Activated CD4-positive, CD25-positive, alpha-beta regulatory T cell treated with anti-CD3 and anti-CD28 coated beads, Interleukin-2, amount 50 U/mL, for 16 hours (primary cell): Measurements from ENCODE around the gene CCL4L2.
"Not testable (repeated sequence)": the region's sequence is repeated elsewhere in the genome, so short reads cannot be mapped to it uniquely, and the experiment has no call there.

Experiments
- DNase-seq: peaks from one replicate; pipeline ENCODE4 v3.0.0-alpha.2; 2020; ENCODE audit warnings: low read depth, low spot score

CCL4L2 gene

DNA sequence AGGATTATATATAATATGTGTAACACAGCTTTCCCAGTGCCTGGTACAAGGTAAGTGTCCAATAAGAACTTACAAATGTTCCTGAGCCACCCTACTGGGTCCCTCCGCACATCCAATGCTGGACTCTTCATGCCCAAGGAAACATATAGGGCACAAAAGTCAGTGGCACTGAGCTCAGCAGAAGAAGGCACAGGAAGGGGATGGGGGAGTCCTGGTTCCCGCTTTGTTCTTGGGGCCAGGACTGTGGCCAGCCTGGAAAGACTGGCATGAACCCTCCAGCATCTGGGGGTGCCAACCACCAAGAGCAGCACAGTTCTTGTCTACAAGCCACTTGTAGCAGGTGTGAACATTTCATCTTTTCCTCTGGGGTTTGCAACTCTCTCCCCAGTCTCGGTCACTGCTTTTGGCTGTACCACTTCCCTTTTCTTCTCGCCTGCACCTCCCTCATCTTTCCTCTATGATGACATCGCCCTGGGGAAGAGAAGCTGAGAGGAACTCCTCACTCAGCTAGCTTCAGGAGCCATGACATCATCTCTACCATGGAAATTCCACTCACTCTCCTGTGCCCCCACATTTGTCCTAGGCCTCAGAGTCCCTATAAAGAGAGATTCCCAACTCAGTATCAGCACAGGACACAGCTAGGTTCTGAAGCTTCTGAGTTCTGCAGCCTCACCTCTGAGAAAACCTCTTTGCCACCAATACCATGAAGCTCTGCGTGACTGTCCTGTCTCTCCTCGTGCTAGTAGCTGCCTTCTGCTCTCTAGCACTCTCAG is at the start of gene CCL4L2:
Gene CCL4L2, plus strand, starts transcription at position 625 of the 773 bp plus-strand sequence.
- not testable (repeated sequence) for DNase-seq

- DNase-seq: not testable (repeated sequence)
These were observed 42.0 kb upstream of the CCL4L2 start for GRCh38 chr17:36168836-36169235.

- not testable (repeated sequence) for DNase-seq
These were observed 34.3 kb upstream of the CCL4L2 start, which contains the start of gene TBC1D3B for GRCh38 chr17:36176536-36176935. TBC1D3B (minus strand) TSS chr17:36176636; CDS start chr17:36175050, 1,586 bp downstream.

GRCh38 chr17:36181446-36182175 is 29.3 kb upstream of the CCL4L2 start:
- DNase-seq: not testable (repeated sequence)

GRCh38 chr17:36182176-36183000 is 28.5 kb upstream of the CCL4L2 start:
- DNase-seq: no peak

DNA sequence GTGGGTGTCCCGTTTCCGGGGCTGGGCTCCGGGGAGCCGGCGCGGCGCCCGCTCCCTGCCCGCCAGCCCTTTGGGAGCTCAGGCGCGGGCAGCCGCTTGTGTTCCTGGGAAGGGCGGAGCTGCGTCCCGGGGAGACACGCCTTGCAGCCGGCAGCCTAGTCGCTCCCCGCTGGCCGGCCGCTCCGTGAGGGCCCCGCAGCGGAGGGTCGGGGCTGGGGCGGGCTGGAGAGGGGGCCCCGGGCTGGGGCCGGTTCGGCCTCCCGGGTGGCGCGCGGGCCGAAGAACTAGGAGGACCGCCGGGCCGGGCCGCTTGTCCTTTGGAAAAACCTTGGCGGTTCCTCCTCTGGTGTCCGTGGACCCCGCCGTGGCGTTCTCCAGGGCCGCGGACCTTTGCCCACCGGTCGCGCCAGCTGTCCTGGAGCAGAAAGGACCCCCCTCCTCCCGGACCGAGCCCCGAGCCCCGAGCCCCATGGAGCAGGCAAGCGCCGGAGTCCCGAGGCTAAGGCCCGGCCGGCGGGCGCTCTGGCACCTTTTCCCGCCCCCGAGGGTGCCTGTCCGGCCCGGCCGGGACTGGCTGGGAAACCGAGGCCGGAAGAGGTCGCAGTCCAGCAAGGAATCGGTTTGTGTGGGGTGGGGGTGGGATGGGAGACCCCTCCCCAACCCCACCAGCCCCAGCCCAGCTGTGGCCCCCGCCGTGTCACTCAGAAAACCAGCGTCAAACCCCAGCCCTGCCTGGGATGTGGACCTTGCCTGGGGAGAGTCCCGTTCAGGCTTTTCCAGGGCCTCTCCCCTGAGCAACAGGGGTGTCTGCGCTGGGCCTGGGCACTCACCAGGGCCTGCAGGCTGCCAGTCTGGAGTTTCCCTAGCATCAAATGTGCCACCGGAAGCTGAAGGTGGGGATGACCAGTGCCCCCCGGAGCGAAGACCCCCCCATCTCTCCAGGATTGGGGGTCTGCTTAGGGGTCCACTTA is 27.6 kb upstream of the CCL4L2 start:
- DNase-seq: no peak

- no peak for DNase-seq
These were observed 26.7 kb upstream of the CCL4L2 start for GRCh38 chr17:36184023-36184765.

DNA sequence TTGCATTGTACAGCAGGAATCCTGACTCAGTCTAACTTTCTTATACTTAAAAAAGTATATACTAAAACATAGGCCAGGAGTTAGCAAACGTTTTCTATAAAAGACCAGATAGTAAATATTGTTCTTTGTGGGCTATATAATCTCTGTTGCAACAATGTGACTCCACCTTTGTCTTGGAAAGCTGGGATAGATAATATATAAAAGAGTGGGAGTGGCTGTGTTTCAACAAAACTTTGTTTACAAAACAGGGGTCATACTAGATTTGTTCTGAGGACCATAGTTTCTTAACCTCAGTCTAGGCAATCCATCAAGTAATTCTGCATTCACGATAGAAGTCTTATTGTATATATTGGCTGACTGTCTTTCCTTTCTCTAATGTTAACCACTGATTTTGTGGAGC is 25.4 kb upstream of the CCL4L2 start:
- no peak for DNase-seq

GRCh38 chr17:36186810-36187763 is 23.8 kb upstream of the CCL4L2 start:
- not testable (repeated sequence) for DNase-seq

DNA sequence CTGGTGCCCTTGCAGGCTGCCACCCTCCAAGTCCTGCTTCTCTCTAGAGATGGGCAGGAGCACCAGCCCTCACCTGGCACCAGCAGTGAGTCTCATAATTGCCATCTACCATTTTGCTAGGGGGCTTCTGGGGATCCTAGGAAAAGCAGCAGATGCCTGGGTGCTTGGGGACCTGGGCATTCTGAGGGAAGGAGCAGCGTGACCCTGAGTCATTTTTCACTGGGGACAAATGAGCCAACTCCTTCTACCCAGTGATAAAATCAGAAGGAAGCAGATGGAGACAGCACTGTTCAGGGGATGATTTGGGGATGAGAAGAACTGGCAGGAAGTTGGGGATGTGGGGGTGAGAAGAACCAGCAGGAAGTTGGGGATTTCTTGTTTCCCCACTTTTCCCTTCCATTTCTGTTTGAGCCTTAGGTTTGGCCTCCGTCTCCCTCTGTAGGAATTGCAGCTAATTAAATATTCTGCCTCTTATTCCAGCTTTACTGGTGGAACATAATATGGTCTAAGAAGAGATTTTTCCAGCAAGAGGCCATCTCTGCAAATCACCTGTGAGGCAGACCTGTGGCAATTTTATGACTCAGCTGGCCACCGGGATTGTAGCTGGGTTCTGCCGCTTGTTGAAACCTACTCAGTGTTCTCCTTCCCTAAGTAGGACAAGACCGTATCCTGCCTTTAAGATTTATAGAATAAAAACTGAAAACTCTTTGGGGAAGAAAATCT is 22.8 kb upstream of the CCL4L2 start:
- DNase-seq: not testable (repeated sequence)

GRCh38 chr17:36188891-36189306 is 22.0 kb upstream of the CCL4L2 start:
- DNase-seq: no peak

GRCh38 chr17:36189993-36190392 is 20.9 kb upstream of the CCL4L2 start:
- not testable (repeated sequence) for DNase-seq

GRCh38 chr17:36190549-36191330 is 20.1 kb upstream of the CCL4L2 start:
- DNase-seq: not testable (repeated sequence)

- DNase-seq: no peak
These were observed 17.6 kb upstream of the CCL4L2 start for GRCh38 chr17:36193216-36193775.

- DNase-seq: not testable (repeated sequence)
These were observed 16.6 kb upstream of the CCL4L2 start for GRCh38 chr17:36194147-36194831.

GRCh38 chr17:36194832-36195433 is 15.9 kb upstream of the CCL4L2 start:
- not testable (repeated sequence) for DNase-seq
